GM19467 (cell line): Measurements from ENCODE around the gene PRPF38A.

ENCODE experiments used
- ATAC-seq: cut with Tn5 transposase; IDR thresholded peaks from one replicate; pipeline ENCODE4 v1.9.1; 2021; ENCODE audit warnings: mild to moderate bottlenecking, moderate library complexity; ENCODE audit not compliant: unreplicated experiment

PRPF38A gene

GRCh38 chr1:52399629-52400028 lies 4.8 kb upstream of the PRPF38A start:
- no peak for ATAC-seq

- no peak for ATAC-seq
These were observed 4.3 kb upstream of the PRPF38A start for GRCh38 chr1:52400131-52400530.

GRCh38 chr1:52402860-52403240 lies 1.6 kb upstream of the PRPF38A start:
- no peak for ATAC-seq

GRCh38 chr1:52403566-52404115 lies 761 bp upstream of the PRPF38A start:
- peak; percentile 27 for ATAC-seq

GRCh38 chr1:52404975-52405338 lies 555 bp downstream of the PRPF38A start:
- ATAC-seq, result no peak

GRCh38 chr1:52413410-52413989 lies 9.1 kb downstream of the PRPF38A start:
- ATAC-seq, result no peak

- no peak for ATAC-seq
These were observed 10.5 kb downstream of the PRPF38A start for GRCh38 chr1:52414942-52415341.

GRCh38 chr1:52416811-52417210 lies 12.4 kb downstream of the PRPF38A start:
- ATAC-seq, result no peak

- no peak for ATAC-seq
These were observed 16.3 kb downstream of the PRPF38A start for GRCh38 chr1:52420713-52421112.

- ATAC-seq, result no peak
These were observed 18.7 kb downstream of the PRPF38A start for GRCh38 chr1:52423055-52423454.

GRCh38 chr1:52423771-52424170 lies 19.4 kb downstream of the PRPF38A start:
- no peak for ATAC-seq

GRCh38 chr1:52424231-52424636 lies 19.8 kb downstream of the PRPF38A start:
- ATAC-seq, result no peak

GRCh38 chr1:52424813-52425212 lies 20.4 kb downstream of the PRPF38A start:
- no peak for ATAC-seq

- ATAC-seq, result no peak
These were observed 22.0 kb downstream of the PRPF38A start for GRCh38 chr1:52426371-52426770.

GRCh38 chr1:52427152-52427551 lies 22.8 kb downstream of the PRPF38A start:
- no peak for ATAC-seq

GRCh38 chr1:52432807-52433206 lies 28.4 kb downstream of the PRPF38A start:
- no peak for ATAC-seq

GRCh38 chr1:52435211-52435610 lies 30.8 kb downstream of the PRPF38A start:
- ATAC-seq, result no peak

GRCh38 chr1:52435650-52436049 lies 31.2 kb downstream of the PRPF38A start:
- ATAC-seq, result no peak

GRCh38 chr1:52436817-52437216 lies 32.4 kb downstream of the PRPF38A start:
- no peak for ATAC-seq

GRCh38 chr1:52439976-52440375 lies 35.6 kb downstream of the PRPF38A start:
- ATAC-seq, result no peak

GRCh38 chr1:52444463-52444862 lies 40.1 kb downstream of the PRPF38A start:
- ATAC-seq, result no peak

- no peak for ATAC-seq
These were observed 49.7 kb downstream of the PRPF38A start for GRCh38 chr1:52454127-52454526.

GRCh38 chr1:52454779-52455178 lies 50.4 kb downstream of the PRPF38A start:
- no peak for ATAC-seq
